OCI-LY7 (cell line): ENCODE results near the gene TGFBR1.

Source experiments
- CTCF ChIP-seq: fragments of 200-600 bp; sonication (generic); conservative IDR thresholded peaks from 2 replicates; pipeline ENCODE4 v1.5.1; 2014; ENCODE audit warnings: mild to moderate bottlenecking, antibody characterized with exemption, low read length, moderate library complexity, mixed read lengths
- EZH2phosphoT487 ChIP-seq: fragments of 200-600 bp; sonication (generic); IDR thresholded peaks from 2 replicates; pipeline ENCODE4 v1.6.1; 2018; ENCODE audit warnings: low read depth, borderline replicate concordance, mild to moderate bottlenecking, mixed run types, antibody characterized with exemption, low read length, moderate library complexity, mixed read lengths

- TF ChIP-seq CTCF, result no peak
- no peak for TF ChIP-seq EZH2phosphoT487
These were observed 8.0 kb downstream of the TGFBR1 start for GRCh38 chr9:99112750-99113413.
